HG02588 (cell line): ENCODE results near the gene ERMARD.
"Not testable (repeated sequence)": the region's sequence is repeated elsewhere in the genome, so short reads cannot be mapped to it uniquely, and the experiment has no call there.

Experiments used
- ATAC-seq: cut with Tn5 transposase; IDR thresholded peaks from one replicate; pipeline ENCODE4 v1.9.1; 2021; ENCODE audit warnings: mild to moderate bottlenecking, moderate library complexity; ENCODE audit not compliant: unreplicated experiment

Gene ERMARD

DNA sequence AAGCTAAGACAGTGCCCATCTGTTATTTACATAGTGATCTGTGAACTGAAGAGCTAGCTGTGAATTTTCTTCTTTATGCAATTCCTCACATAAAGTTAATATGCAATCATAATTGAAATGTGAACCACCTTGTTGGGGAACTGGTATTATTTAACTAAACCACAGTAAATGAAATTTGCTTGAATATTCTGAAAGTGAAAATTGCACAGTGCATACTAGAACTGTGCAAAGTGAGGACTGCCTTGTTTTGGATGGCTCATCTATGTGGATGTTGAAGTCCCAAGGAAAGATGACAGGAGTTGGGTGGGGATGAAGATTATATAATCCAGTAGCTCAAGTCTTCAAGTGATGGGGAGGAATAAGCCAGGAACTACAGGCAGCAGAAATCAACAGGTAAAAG, 21.5 kb upstream of the ERMARD start:
- ATAC-seq = no peak

DNA sequence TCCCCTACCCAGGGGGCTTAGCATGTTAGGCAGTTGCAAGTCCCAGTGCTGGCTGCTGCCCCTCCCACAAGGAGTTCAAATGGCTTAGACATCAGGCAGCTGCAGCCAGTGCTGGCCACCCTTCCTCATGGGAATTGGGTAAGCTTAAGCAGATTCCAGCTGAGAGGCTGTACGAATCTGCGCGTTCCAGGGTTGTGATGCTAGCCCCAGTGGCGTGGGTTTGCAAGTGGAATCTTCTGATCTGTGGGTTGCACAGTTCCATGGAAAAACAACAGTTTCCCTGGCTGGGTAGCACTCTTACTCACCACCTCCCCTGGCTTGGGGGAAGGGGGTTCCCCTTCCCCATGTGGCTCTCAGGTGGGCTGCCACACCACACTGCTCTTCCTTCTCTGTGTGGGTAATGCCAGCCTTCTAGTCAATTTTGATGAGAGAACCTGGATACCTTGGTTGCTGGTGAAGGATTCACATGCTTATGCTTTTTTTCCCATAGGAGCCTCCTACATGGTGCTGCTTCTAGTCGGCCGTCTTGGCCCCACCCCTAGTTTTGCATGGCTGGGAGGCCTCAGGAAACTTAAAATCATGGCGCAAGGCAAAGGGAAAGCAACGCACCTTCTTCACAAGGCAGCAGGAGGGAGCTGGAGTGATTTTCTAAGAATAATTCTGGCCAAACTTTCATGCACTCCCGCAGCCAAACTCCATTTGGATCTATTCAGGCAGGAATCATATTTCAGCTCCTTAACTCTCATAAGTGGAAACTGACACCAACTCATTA, 13.0 kb upstream of the ERMARD start:
- no peak for ATAC-seq

DNA sequence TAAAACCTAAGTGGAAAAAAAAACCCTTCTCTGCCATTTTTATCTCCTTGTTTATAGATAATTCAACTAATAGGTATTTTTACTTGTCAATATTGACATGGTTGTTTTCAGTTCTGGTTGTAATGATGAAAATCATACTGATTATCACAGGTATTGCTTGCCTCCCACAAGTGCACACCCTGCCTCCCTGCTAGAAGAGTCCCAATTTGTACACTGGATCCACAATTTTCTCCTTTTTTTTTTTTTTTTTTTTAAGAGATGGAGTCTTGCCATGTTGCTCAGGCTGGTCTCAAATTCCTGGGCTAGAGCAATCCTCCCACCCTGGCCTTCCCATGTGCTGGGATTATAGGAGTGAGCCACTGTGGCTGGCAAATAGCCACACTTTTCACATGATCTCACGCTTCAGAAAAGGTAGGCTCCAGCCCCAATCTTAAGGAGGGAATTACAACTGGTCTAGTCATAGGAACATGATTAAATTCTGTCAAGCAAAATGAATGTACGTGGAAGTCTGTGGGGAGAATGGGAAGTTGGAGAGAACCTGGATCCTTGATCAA, 12.4 kb upstream of the ERMARD start:
- no peak for ATAC-seq

- ATAC-seq = no peak
These were observed 10.1 kb upstream of the ERMARD start for GRCh38 chr6:169741344-169741743.

GRCh38 chr6:169745405-169745804, 6.0 kb upstream of the ERMARD start:
- ATAC-seq = no peak

- ATAC-seq = no peak
These were observed 4.9 kb upstream of the ERMARD start for GRCh38 chr6:169746556-169746955.

GRCh38 chr6:169752074-169752623, 727 bp downstream of the ERMARD start:
- no peak for ATAC-seq

- no peak for ATAC-seq
These were observed 3.7 kb downstream of the ERMARD start for GRCh38 chr6:169755162-169755561.

GRCh38 chr6:169763308-169763707, 11.9 kb downstream of the ERMARD start:
- no peak for ATAC-seq

DNA sequence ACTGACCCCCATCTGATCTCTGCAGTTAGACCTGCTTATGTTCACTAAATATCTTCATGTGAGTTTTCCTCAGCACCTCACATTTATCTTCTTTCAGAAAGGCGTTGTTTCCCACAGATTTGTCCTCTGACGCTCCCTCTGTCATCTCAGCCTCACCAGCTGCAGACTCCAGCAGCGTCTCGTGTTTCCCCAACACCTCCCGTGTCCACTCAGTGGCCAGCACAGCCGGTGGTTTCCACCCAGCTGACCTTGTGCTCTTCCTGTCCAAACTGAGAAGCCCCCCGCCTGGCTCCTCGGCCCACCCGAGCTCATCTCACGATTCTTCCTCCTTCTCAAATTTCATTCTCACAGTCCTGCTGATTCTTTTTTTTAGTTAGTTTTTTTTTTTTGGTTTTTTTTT, 12.5 kb downstream of the ERMARD start:
- no peak for ATAC-seq

- not testable (repeated sequence) for ATAC-seq
These were observed 14.4 kb downstream of the ERMARD start for GRCh38 chr6:169765789-169766188.

GRCh38 chr6:169766232-169766631, 14.8 kb downstream of the ERMARD start:
- no peak for ATAC-seq

- ATAC-seq = no peak
These were observed 15.7 kb downstream of the ERMARD start for GRCh38 chr6:169766921-169767736.

DNA sequence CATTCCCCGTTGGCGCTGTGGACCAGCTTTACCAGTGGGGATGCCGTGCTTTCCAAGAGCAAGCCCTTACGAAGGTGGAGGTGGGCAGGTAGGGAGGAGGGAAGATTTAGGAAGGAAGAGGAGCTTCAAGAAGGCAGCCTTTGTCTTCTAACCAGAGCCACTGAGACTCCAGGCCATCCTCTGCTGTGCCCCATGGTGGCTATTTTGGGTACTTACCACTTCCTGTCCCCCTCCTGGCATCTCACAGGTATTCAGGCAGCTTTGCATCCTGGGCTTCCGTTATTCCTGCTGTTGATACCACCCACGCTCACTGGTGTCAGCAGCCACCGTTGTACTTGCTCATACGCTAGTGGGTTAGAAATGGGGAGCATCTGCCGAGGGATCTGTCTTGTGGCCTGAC, 22.9 kb downstream of the ERMARD start:
- ATAC-seq = no peak

DNA sequence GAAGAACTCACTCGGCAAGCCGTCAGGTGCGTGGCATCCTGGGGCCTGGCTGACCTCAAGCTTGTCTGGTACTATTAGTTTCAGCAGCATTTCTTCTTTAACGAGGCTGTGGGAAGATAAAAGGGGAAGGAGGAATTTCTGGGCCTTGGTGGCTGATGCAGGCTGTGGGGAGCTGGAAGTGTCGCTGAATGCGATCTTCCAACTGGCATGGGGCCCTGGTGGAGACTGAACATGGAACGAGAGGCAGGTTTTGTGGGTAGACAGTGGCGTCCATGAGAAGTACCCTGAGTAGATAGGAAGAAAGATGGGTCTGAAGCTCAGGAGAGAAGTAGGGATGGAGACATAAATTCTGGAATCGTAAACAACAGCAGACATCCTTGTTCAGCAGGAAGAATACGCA, 23.9 kb downstream of the ERMARD start:
- ATAC-seq = no peak

DNA sequence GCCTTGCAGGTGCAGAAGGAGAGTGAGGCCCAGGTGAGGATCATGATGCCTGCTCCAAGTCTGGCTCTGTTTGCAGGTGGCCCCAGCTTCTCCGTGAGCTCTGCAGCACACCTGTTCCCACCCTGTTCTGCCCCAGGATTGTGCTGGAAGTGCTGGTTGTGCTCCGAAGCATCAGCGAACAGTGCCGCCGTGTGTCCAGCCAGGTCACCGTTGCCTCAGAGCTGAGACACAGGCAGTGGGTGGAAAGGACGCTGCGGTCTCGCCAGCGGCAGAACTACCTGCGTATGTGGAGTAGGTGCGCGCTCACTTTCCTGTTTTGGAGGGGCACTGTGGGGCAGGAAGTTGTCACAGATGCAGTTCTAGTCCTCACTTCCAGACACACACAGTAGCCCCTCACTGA, 25.0 kb downstream of the ERMARD start:
- no peak for ATAC-seq

GRCh38 chr6:169777896-169778295, 26.5 kb downstream of the ERMARD start:
- no peak for ATAC-seq

DNA sequence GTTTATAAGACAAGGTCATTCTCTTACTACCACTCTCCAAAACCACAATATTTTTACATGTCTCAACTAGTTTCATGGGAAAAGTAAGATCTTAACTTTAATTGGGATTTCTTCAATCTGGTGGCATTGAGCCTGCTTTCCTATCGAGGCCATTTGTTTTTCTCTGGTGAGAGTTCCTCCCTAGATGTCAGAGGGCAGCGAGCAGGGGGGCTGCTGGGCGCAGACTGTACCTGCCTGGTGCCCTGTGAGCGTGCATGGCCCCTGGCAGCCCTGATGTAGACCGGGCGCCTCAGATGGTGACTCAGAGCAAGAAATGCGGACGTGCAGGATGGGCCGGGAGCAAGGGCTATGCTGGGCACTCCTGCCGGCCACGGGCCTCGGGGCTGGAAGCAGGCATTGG, 27.2 kb downstream of the ERMARD start:
- ATAC-seq = no peak

GRCh38 chr6:169779092-169779815, 27.8 kb downstream of the ERMARD start:
- ATAC-seq = no peak

- ATAC-seq = no peak
These were observed 28.5 kb downstream of the ERMARD start for GRCh38 chr6:169779896-169780295.

GRCh38 chr6:169780571-169781091, 29.2 kb downstream of the ERMARD start:
- ATAC-seq = no peak
